HepG2 (cell line): Measurements from ENCODE around the gene ZMIZ1. TPM values are rescaled to one million over a fixed set of nuclear protein-coding genes. Genes with fewer than 3 reads are reported as not detected.

ENCODE experiments used
- CHD4 ChIP-seq: fragments of 200-600 bp; sonication (generic); IDR thresholded peaks from 2 replicates; pipeline ENCODE4 v1.7.0; 2017; ENCODE audit warnings: mild to moderate bottlenecking, low read length, borderline replicate concordance
- FOXK2 ChIP-seq: fragments of 450-650 bp; IDR thresholded peaks from 2 replicates; pipeline ENCODE4 v1.6.1; 2016
- MATR3 ChIP-seq: sonication (generic); formaldehyde crosslinking; IDR thresholded peaks from 2 replicates; pipeline ENCODE4 v1.4.0; 2020; ENCODE audit warnings: missing genetic modification reagents
- MYC ChIP-seq: sonication (generic); formaldehyde crosslinking; IDR thresholded peaks from 2 replicates; pipeline ENCODE4 v1.9.0; 2021; ENCODE audit warnings: missing genetic modification reagents, borderline replicate concordance
- NFIB ChIP-seq: sonication (generic); formaldehyde crosslinking; IDR thresholded peaks from 2 replicates; pipeline ENCODE4 v1.9.0; 2021; ENCODE audit warnings: missing genetic modification reagents, mild to moderate bottlenecking, borderline replicate concordance
- PCBP1 ChIP-seq: fragments of 200-400 bp; formaldehyde crosslinking; IDR thresholded peaks from 2 replicates; pipeline ENCODE4 v1.6.1; 2017; ENCODE audit warnings: mild to moderate bottlenecking, low read depth, low read length, borderline replicate concordance
- RFXANK ChIP-seq: IDR thresholded peaks from 2 replicates; pipeline ENCODE4 v1.6.1; 2016
- SKI ChIP-seq: fragments of 450-650 bp; IDR thresholded peaks from one replicate; pipeline ENCODE4 v1.6.1; 2018; ENCODE audit warnings: mild to moderate bottlenecking; ENCODE audit not compliant: partially characterized antibody
- TCF7L2 ChIP-seq: IDR thresholded peaks from 2 replicates; pipeline ENCODE4 v1.6.1; 2011; ENCODE audit warnings: mild to moderate bottlenecking, low read depth, low read length, moderate library complexity
- ZMYM3 ChIP-seq: sonication (generic); formaldehyde crosslinking; IDR thresholded peaks from 2 replicates; pipeline ENCODE4 v1.5.1; 2020; ENCODE audit warnings: mild to moderate bottlenecking, missing genetic modification reagents
- ZNF264 ChIP-seq: sonication (generic); formaldehyde crosslinking; IDR thresholded peaks from 2 replicates; pipeline ENCODE4 v1.4.0; 2020; ENCODE audit warnings: missing genetic modification reagents
- ZNF468 ChIP-seq: sonication (generic); formaldehyde crosslinking; IDR thresholded peaks from 2 replicates; pipeline ENCODE4 v1.8.0; 2022; ENCODE audit warnings: mild to moderate bottlenecking, moderate library complexity, missing genetic modification reagents
- ZNF629 ChIP-seq: sonication (generic); formaldehyde crosslinking; conservative IDR thresholded peaks from 2 replicates; pipeline ENCODE4 v1.5.0; 2020; ENCODE audit warnings: missing genetic modification reagents
- ZNF782 ChIP-seq: sonication (generic); formaldehyde crosslinking; IDR thresholded peaks from 2 replicates; pipeline ENCODE4 v1.4.0; 2020; ENCODE audit warnings: missing genetic modification reagents, mild to moderate bottlenecking, borderline replicate concordance
- polyA plus RNA-seq, 8 experiments: library from polyadenylated mRNA; depleted of rRNA in 3 of 8; stranded (reverse) in 7 of 8; unstranded in 1 of 8; fragments of >200 nt; fragmentation: Illumina TruSeq in 4 of 8; extraction: Trizol in 4 of 8; gene quantifications; 2 replicates each; pipeline versions ENCODE4 v1.2.1 to v1.2.3, GENCODE V29; 2011 to 2016; ENCODE audit warnings: low read depth in 4 of 8, missing spikeins in 1 of 8, mixed read lengths in 1 of 8; ENCODE audit not compliant: insufficient read depth in 1 of 8
- total RNA-seq, 5 experiments: library from RNA; depleted of rRNA; stranded (reverse); fragments of >200 nt; fragmentation: Illumina TruSeq; extraction: Trizol; gene quantifications; 2 replicates each; pipeline ENCODE4 v1.2.3, GENCODE V29; 2016; ENCODE audit warnings: low read depth in 1 of 5
- TF ChIP-seq, protein P1 (sequence below): sonication (generic); formaldehyde crosslinking; IDR thresholded peaks from 2 replicates; pipeline ENCODE4 v1.4.0; 2020; ENCODE audit warnings: missing genetic modification reagents
- TF ChIP-seq, protein P2 (sequence below): sonication (generic); formaldehyde crosslinking; IDR thresholded peaks from 2 replicates; pipeline ENCODE4 v1.4.0; 2020; ENCODE audit warnings: missing genetic modification reagents

ZMIZ1 gene
- total and polyA plus RNA-seq, 2 of the 13 experiments (the other 11 are each of a cell fraction or from before 2014, with no cell fraction given): 5.3 to 10.2 TPM

DNA sequence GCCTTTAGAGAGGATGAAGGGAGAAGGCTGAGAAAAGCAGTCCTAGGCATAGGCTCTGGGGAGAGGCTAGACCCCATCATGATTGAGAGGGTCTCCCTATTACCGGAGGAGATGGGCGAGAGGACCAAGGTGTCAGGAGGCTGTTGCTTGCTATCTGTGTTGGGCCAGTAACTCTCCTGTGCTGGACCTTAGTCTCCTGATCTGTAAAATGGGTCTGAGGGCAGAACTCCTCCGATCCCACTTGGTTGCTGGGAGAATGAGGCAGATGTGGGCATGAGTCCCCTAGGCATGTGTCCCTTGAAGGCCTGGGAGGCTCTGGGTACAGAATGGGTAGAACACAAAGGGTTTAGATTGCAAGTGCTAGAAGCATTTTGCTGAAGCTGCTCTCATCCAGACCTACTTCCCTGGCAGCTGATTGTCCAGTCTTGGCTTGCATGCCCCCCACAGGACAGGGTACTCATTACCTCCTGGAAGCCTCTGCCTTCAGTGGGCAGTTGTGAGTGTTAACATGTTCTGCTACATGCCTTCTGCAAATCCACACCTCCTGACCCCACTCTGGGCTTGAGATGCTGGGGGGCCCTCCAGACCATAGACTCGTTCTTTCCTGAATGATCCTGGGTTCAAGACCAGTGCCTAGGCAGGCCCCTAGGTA, 4.4 kb downstream of the ZMIZ1 start (continued):
- TF ChIP-seq, protein P1, sequence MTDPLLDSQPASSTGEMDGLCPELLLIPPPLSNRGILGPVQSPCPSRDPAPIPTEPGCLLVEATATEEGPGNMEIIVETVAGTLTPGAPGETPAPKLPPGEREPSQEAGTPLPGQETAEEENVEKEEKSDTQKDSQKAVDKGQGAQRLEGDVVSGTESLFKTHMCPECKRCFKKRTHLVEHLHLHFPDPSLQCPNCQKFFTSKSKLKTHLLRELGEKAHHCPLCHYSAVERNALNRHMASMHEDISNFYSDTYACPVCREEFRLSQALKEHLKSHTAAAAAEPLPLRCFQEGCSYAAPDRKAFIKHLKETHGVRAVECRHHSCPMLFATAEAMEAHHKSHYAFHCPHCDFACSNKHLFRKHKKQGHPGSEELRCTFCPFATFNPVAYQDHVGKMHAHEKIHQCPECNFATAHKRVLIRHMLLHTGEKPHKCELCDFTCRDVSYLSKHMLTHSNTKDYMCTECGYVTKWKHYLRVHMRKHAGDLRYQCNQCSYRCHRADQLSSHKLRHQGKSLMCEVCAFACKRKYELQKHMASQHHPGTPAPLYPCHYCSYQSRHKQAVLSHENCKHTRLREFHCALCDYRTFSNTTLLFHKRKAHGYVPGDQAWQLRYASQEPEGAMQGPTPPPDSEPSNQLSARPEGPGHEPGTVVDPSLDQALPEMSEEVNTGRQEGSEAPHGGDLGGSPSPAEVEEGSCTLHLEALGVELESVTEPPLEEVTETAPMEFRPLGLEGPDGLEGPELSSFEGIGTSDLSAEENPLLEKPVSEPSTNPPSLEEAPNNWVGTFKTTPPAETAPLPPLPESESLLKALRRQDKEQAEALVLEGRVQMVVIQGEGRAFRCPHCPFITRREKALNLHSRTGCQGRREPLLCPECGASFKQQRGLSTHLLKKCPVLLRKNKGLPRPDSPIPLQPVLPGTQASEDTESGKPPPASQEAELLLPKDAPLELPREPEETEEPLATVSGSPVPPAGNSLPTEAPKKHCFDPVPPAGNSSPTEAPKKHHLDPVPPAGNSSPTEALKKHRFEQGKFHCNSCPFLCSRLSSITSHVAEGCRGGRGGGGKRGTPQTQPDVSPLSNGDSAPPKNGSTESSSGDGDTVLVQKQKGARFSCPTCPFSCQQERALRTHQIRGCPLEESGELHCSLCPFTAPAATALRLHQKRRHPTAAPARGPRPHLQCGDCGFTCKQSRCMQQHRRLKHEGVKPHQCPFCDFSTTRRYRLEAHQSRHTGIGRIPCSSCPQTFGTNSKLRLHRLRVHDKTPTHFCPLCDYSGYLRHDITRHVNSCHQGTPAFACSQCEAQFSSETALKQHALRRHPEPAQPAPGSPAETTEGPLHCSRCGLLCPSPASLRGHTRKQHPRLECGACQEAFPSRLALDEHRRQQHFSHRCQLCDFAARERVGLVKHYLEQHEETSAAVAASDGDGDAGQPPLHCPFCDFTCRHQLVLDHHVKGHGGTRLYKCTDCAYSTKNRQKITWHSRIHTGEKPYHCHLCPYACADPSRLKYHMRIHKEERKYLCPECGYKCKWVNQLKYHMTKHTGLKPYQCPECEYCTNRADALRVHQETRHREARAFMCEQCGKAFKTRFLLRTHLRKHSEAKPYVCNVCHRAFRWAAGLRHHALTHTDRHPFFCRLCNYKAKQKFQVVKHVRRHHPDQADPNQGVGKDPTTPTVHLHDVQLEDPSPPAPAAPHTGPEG (CRISPR knock-in tag): no peak
- TF ChIP-seq TCF7L2 (no peak), RFXANK (CRISPR knock-in tag) (no peak), ZNF629 (peak; percentile 96), ZNF264 (CRISPR knock-in tag) (no peak), SKI (no peak), ZMYM3 (CRISPR knock-in tag) (peak; percentile 70), NFIB (CRISPR knock-in tag) (no peak), MYC (0 out of 2 replicates have a peak, but pooled peaks have one; percentile 6), FOXK2 (no peak), ZNF468 (CRISPR knock-in tag) (no peak), CHD4 (peak; percentile 67; the same call in 1 of the 2 replicates), ZNF782 (CRISPR knock-in tag) (no peak), MATR3 (no peak), PCBP1 (no peak)
- TF ChIP-seq, protein P2, sequence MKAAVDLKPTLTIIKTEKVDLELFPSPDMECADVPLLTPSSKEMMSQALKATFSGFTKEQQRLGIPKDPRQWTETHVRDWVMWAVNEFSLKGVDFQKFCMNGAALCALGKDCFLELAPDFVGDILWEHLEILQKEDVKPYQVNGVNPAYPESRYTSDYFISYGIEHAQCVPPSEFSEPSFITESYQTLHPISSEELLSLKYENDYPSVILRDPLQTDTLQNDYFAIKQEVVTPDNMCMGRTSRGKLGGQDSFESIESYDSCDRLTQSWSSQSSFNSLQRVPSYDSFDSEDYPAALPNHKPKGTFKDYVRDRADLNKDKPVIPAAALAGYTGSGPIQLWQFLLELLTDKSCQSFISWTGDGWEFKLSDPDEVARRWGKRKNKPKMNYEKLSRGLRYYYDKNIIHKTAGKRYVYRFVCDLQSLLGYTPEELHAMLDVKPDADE (CRISPR knock-in tag): no peak
